ENCODE results near the gene UXS1. TPM values are rescaled to one million over a fixed set of nuclear protein-coding genes. Genes with fewer than 3 reads are reported as not detected.

The UXS1 gene
- total RNA-seq, 1 donor from 2014 or later = 38.0 TPM

- Histone ChIP-seq H3F3A (ENCODE audit: low read depth) (no peaks in the 10 kb centered on the region), H3K4me2 (no peak overlapping the region), H3K4me1 (peaks cover 3% of the 10 kb centered on the region), H3K79me2 (ENCODE audit: low read depth) (peaks cover 93% of the 10 kb centered on the region), H3K27me3 (no peaks in the 10 kb centered on the region), H3K4me3 (no peak overlapping the region), H3K36me3 (no peaks in the 10 kb centered on the region), H3K27ac (no peak overlapping the region), H3K9me3 (ENCODE audit: low read depth) (no peaks in the 10 kb centered on the region), H4K20me1 (ENCODE audit: low read depth) (peaks cover 70% of the 10 kb centered on the region), H3K9ac (no peak overlapping the region), H2AFZ (replicated peaks) (no peak overlapping the region)
- Mint-ChIP-seq H3K36me3 (peaks cover 9% of the 10 kb centered on the region), H3K27me3 (ENCODE audit: insufficient read depth, low read depth) (no peaks in the 10 kb centered on the region), H3K27ac (peak overlapping the region; percentile 13), H3K9me3 (no peaks in the 10 kb centered on the region), H3K4me3 (no peak overlapping the region), H3K4me1 (peaks cover 2% of the 10 kb centered on the region)
- TF ChIP-seq EZH2phosphoT487 (IDR thresholded peaks at IDR 0.05) (no peak), EZH2 (IDR thresholded peaks at IDR 0.05) (no peak)
- TF ChIP-seq, protein P1, sequence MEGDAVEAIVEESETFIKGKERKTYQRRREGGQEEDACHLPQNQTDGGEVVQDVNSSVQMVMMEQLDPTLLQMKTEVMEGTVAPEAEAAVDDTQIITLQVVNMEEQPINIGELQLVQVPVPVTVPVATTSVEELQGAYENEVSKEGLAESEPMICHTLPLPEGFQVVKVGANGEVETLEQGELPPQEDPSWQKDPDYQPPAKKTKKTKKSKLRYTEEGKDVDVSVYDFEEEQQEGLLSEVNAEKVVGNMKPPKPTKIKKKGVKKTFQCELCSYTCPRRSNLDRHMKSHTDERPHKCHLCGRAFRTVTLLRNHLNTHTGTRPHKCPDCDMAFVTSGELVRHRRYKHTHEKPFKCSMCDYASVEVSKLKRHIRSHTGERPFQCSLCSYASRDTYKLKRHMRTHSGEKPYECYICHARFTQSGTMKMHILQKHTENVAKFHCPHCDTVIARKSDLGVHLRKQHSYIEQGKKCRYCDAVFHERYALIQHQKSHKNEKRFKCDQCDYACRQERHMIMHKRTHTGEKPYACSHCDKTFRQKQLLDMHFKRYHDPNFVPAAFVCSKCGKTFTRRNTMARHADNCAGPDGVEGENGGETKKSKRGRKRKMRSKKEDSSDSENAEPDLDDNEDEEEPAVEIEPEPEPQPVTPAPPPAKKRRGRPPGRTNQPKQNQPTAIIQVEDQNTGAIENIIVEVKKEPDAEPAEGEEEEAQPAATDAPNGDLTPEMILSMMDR (IDR thresholded peaks at IDR 0.05) = no peak
- no peak for DNase-seq (ENCODE audit: low spot score)
These were observed 21.5 kb downstream of the UXS1 start for GRCh38 chr2:106172649-106173048.

GRCh38 chr2:106168657-106169056 lies 25.4 kb downstream of the UXS1 start:
- Mint-ChIP-seq H3K27ac (no peak overlapping the region), H3K36me3 (peaks cover 9% of the 10 kb centered on the region), H3K4me1 (peaks cover 28% of the 10 kb centered on the region)

GRCh38 chr2:106167067-106167466 lies 27.0 kb downstream of the UXS1 start:
- peaks cover 76% of the 10 kb centered on the region for H3K79me2 ChIP-seq (ENCODE audit: low read depth)
- no peaks in the 10 kb centered on the region for H3K9me3 ChIP-seq (ENCODE audit: low read depth)
- peaks cover 37% of the 10 kb centered on the region for H3K4me1 ChIP-seq
- H3K4me1 Mint-ChIP-seq = peaks cover 28% of the 10 kb centered on the region
- H3K9ac ChIP-seq = no peak overlapping the region
- H4K20me1 ChIP-seq (ENCODE audit: low read depth) = peaks cover 65% of the 10 kb centered on the region
- DNase-seq (ENCODE audit: low spot score) = no peak
- H3F3A ChIP-seq (ENCODE audit: low read depth) = peaks cover 27% of the 10 kb centered on the region
- TF ChIP-seq EZH2 (IDR thresholded peaks at IDR 0.05) (no peak), EZH2phosphoT487 (IDR thresholded peaks at IDR 0.05) (no peak)
- TF ChIP-seq, protein P1 (IDR thresholded peaks at IDR 0.05) = no peak
- H3K27ac Mint-ChIP-seq = no peak overlapping the region
- H3K4me2 ChIP-seq = no peak overlapping the region
- no peaks in the 10 kb centered on the region for H3K9me3 Mint-ChIP-seq
- H3K27me3 ChIP-seq = no peaks in the 10 kb centered on the region
- peaks cover 16% of the 10 kb centered on the region for H3K36me3 Mint-ChIP-seq
- H3K27ac ChIP-seq = no peak overlapping the region
- H3K4me3 Mint-ChIP-seq = no peak overlapping the region
- H3K36me3 ChIP-seq = no peaks in the 10 kb centered on the region
- no peaks in the 10 kb centered on the region for H3K27me3 Mint-ChIP-seq (ENCODE audit: insufficient read depth, low read depth)
- no peak overlapping the region for H3K4me3 ChIP-seq
- no peak overlapping the region for H2AFZ ChIP-seq (replicated peaks)

More at GRCh38 chr2:106168657-106169056, 25.4 kb downstream of the UXS1 start:
- Histone ChIP-seq H3K27ac (no peak overlapping the region), H3K4me1 (peaks cover 36% of the 10 kb centered on the region), H3K36me3 (no peaks in the 10 kb centered on the region), H3K4me3 (no peak overlapping the region), H3K27me3 (no peaks in the 10 kb centered on the region), H2AFZ (replicated peaks) (no peak overlapping the region), H3K79me2 (ENCODE audit: low read depth) (peaks cover 85% of the 10 kb centered on the region), H3K4me2 (no peak overlapping the region), H3F3A (ENCODE audit: low read depth) (peaks cover 27% of the 10 kb centered on the region), H3K9me3 (ENCODE audit: low read depth) (no peaks in the 10 kb centered on the region), H4K20me1 (ENCODE audit: low read depth) (peaks cover 71% of the 10 kb centered on the region), H3K9ac (no peak overlapping the region)
- H3K9me3 Mint-ChIP-seq = no peaks in the 10 kb centered on the region
- no peak for DNase-seq (ENCODE audit: low spot score)
- H3K27me3 Mint-ChIP-seq (ENCODE audit: insufficient read depth, low read depth) = no peaks in the 10 kb centered on the region
- no peak for TF ChIP-seq EZH2phosphoT487 (IDR thresholded peaks at IDR 0.05)
- H3K4me3 Mint-ChIP-seq = no peak overlapping the region

- H3K27ac ChIP-seq = no peak overlapping the region
- DNase-seq (ENCODE audit: low spot score) = peak; percentile 72
These were observed 28.5 kb downstream of the UXS1 start for GRCh38 chr2:106165561-106165960.

More at GRCh38 chr2:106165561-106165960, 28.5 kb downstream of the UXS1 start:
- Histone ChIP-seq H3K36me3 (no peaks in the 10 kb centered on the region), H4K20me1 (ENCODE audit: low read depth) (peaks cover 57% of the 10 kb centered on the region), H3K79me2 (ENCODE audit: low read depth) (peaks cover 61% of the 10 kb centered on the region), H3K4me1 (peaks cover 37% of the 10 kb centered on the region), H3K4me3 (peak overlapping the region; percentile 11), H3K9ac (no peak overlapping the region), H3F3A (ENCODE audit: low read depth) (peaks cover 27% of the 10 kb centered on the region), H3K4me2 (peak overlapping the region; percentile 62), H2AFZ (replicated peaks) (no peak overlapping the region), H3K27me3 (no peaks in the 10 kb centered on the region), H3K9me3 (ENCODE audit: low read depth) (no peaks in the 10 kb centered on the region)
- no peak for TF ChIP-seq EZH2phosphoT487 (IDR thresholded peaks at IDR 0.05)
- no peak for TF ChIP-seq EZH2 (IDR thresholded peaks at IDR 0.05)
- TF ChIP-seq, protein P1 (IDR thresholded peaks at IDR 0.05) = no peak
- H3K4me3 Mint-ChIP-seq = no peak overlapping the region
- no peak overlapping the region for H3K27ac Mint-ChIP-seq
- H3K27me3 Mint-ChIP-seq (ENCODE audit: insufficient read depth, low read depth) = no peaks in the 10 kb centered on the region
- no peaks in the 10 kb centered on the region for H3K9me3 Mint-ChIP-seq
- peaks cover 28% of the 10 kb centered on the region for H3K4me1 Mint-ChIP-seq
- peaks cover 22% of the 10 kb centered on the region for H3K36me3 Mint-ChIP-seq

Measured in neural progenitor cell (in vitro differentiated cells).